Activated naive CD8-positive, alpha-beta T cell treated with anti-CD3 and anti-CD28 coated beads, Interleukin-2, amount 50 U/mL, for 24 hours (primary cell): ENCODE data around the gene GPD1.

Experiments
- ATAC-seq: fragments of 150-1000 bp; cut with Tn5 transposase; one replicate; pipeline ENCODE4 v1.10.0; 2021
- DNase-seq: peaks from one replicate; pipeline ENCODE4 v3.0.0; 2021
- H3K27ac Mint-ChIP-seq: one replicate; pipeline ENCODE4 v1.8.0; 2021; ENCODE audit warnings: mild to moderate bottlenecking, mixed read lengths
- H3K27me3 Mint-ChIP-seq: one replicate; pipeline ENCODE4 v1.8.0; 2021; ENCODE audit warnings: mixed read lengths
- H3K36me3 Mint-ChIP-seq: one replicate; pipeline ENCODE4 v1.8.0; 2021; ENCODE audit warnings: low read depth, mixed read lengths
- H3K4me1 Mint-ChIP-seq: one replicate; pipeline ENCODE4 v1.8.0; 2021; ENCODE audit warnings: mixed read lengths
- H3K4me3 Mint-ChIP-seq: one replicate; pipeline ENCODE4 v1.8.0; 2021; ENCODE audit warnings: mild to moderate bottlenecking, moderate library complexity, mixed read lengths
- H3K9me3 Mint-ChIP-seq: one replicate; pipeline ENCODE4 v1.8.0; 2021; ENCODE audit warnings: mixed read lengths

Gene GPD1

DNA sequence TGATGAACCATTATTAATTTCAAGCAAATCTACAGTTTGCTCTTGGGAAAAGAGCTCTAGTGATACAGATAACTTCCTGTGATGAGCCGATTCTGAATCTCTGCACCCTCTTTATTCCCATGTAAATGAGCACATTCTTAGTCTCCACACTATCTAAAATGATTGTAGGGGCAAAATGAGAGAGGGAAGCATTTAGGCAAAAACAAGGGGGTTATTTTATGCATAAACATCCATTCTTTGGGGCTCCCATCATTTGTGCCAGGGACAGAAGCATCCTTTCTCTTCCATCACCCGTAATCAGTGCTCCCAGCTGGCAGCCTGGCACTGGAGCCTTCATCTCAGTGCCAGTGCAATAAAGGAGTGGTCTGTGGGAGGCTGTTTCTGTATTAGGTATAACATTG lies 1.7 kb upstream of the GPD1 start:
- Mint-ChIP-seq H3K9me3 (no peaks in the 10 kb centered on the region), H3K27ac (no peak overlapping the region), H3K4me1 (peaks cover 3% of the 10 kb centered on the region), H3K27me3 (no peaks in the 10 kb centered on the region), H3K36me3 (peaks cover 28% of the 10 kb centered on the region), H3K4me3 (no peak overlapping the region)
- no peak for ATAC-seq
- no peak for DNase-seq

DNA sequence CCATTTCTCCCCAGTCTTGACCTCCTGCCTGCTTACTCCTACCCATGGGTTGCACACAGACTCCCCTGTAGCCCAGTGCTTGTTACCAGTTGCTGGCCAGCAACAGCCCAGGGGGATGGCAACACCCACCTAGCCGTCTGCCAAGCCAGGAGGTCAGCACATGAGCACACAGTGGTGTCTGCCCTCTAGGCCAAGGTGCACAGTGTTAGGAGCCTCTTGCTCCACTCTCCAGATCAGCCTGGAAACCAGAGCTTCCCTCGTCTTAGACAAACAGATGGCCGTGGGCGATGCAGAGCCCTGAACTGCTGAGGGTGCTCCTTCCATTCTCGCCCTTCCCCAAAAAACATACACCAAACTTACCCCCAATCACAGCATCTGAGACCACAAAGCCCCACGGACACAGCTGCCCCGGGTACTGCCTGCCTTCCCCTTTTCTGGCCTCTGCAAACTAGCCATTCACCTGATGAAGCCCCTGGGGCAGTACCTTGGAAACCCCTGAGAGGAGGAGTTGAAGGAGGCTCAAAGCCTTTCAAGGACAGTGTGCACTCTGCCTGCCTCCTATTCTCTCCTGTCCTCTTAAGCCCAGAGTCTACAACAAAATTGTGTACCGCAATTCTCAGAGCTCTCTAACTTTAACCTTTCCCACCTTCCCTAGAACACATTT lies 1.0 kb upstream of the GPD1 start:
- ATAC-seq (peak; percentile 16), DNase-seq (no peak)
- Mint-ChIP-seq H3K36me3 (peaks cover 27% of the 10 kb centered on the region), H3K4me3 (no peak overlapping the region), H3K9me3 (no peaks in the 10 kb centered on the region), H3K4me1 (peaks cover 3% of the 10 kb centered on the region), H3K27ac (no peak overlapping the region), H3K27me3 (no peaks in the 10 kb centered on the region)

DNA sequence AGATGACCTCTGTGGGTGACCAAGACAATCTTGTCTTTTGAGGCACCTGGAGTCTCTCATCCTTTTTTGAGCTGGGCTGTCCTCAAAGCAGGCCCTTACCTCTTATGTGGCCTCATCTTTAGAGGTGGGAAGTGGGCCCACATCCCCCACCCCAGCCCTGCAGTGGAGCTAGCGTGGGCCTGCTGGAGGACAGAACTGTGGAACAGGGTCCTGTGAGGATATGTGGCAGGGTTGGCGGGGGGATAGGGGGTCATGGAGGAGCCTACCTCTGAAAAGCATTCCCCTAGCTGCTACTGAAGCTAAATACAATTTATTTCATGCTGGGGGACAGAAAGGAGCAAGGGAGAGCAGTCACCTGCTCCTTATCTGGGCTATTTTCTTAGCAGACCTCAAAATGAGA lies 457 bp upstream of the GPD1 start:
- Mint-ChIP-seq H3K27me3 (no peaks in the 10 kb centered on the region), H3K36me3 (peaks cover 23% of the 10 kb centered on the region), H3K27ac (no peak overlapping the region), H3K9me3 (no peaks in the 10 kb centered on the region), H3K4me1 (peaks cover 3% of the 10 kb centered on the region), H3K4me3 (no peak overlapping the region)
- ATAC-seq = no peak
- DNase-seq = no peak

DNA sequence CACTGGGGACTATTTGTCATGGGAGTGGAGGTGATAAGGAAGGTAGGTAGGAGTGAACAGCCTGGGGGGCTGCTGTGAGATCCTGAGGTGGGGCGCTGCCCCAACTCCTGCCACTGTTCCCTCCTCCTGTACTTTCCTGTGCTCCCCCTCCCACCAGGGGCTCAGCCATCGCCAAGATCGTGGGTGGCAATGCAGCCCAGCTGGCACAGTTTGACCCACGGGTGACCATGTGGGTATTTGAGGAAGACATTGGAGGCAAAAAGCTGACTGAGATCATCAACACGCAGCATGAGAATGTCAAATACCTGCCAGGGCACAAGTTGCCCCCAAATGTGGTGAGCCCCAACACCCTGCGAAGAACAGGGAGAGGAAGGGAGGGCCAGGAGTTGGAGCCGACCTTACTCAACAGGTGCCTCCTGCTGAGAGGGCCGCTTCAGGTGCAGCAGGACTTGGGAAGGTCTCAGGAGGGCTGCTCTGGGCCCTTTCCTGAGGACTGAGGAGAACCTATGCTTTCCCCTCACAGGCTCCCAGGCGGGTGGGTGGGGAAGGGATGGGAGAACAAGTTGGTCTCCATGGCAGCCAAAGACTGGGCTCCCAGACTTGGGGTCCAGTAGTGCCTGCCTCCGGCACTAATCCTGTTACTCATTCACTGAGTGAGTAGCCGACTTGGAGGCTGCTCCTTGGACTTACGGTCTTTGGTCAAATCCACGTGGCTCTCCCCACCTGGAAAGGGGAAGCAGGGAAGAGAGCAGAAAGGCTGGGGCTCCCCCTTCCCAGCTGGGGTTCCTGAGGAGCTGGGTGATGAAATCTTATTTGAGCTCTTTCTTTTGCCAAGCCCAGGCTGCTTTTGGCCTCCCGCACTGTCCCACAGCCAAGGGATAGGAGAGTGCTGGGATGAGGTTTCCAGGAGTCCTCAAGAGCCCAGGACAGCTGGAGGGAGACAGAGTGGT lies 884 bp downstream of the GPD1 start:
- H3K4me3 Mint-ChIP-seq = no peak overlapping the region
- ATAC-seq (no peak), DNase-seq (no peak)
- no peak overlapping the region for H3K27ac Mint-ChIP-seq
- H3K36me3 Mint-ChIP-seq = peaks cover 12% of the 10 kb centered on the region
- no peaks in the 10 kb centered on the region for H3K9me3 Mint-ChIP-seq
- H3K4me1 Mint-ChIP-seq = peaks cover 8% of the 10 kb centered on the region
- no peaks in the 10 kb centered on the region for H3K27me3 Mint-ChIP-seq

DNA sequence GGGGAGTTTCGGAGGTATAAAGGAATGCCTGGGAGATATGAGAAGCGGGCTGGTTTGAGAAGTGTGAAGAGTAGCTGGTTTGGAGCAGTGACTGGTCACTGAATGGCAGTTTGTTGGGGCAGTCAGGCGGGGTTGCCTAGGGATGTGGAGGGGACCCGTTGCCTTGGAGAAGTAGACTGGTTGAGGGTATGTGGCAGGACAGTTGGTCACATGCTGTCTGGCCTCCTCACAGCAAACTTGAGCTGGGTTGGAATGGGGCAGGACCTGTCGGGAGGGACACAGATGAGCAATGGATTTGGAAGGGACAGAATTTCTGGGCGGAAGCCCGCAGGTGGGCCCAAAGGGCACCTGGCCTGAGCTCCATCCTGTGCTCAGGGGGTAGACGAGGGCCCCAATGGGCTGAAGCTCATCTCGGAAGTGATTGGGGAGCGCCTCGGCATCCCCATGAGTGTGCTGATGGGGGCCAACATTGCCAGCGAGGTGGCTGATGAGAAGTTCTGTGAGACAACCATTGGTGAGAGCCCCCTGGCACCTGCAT lies 2.2 kb downstream of the GPD1 start:
- no peak overlapping the region for H3K27ac Mint-ChIP-seq
- H3K4me1 Mint-ChIP-seq = peaks cover 20% of the 10 kb centered on the region

DNA sequence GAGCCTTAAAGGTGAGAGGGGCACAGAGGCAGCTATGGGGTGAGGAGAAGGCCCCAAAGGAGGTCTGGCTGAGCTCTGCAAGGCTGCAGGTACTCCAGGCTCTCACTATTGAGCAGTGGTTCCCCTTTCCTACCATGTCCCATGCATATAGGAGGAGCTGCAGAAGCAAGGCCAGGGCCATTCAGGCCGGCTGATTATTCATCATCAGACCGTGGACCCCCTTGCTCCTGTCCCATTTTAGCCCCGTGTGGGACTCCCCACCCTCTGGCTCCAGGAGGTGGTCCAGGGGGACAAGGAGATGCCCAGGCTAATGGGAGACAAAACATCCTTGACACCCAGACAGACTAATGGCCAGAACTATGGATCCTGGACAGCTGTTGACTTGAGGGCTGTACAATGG lies 3.1 kb downstream of the GPD1 start:
- DNase-seq (no peak), ATAC-seq (no peak)
- no peaks in the 10 kb centered on the region for H3K27me3 Mint-ChIP-seq
- H3K27ac Mint-ChIP-seq = no peak overlapping the region
- peaks cover 25% of the 10 kb centered on the region for H3K4me1 Mint-ChIP-seq
- H3K9me3 Mint-ChIP-seq = no peaks in the 10 kb centered on the region
- peaks cover 2% of the 10 kb centered on the region for H3K36me3 Mint-ChIP-seq
- H3K4me3 Mint-ChIP-seq = no peak overlapping the region

More for the DNA sequence above, 2.2 kb downstream of the GPD1 start:
- H3K36me3 Mint-ChIP-seq = peaks cover 8% of the 10 kb centered on the region
- no peaks in the 10 kb centered on the region for H3K27me3 Mint-ChIP-seq
- H3K4me3 Mint-ChIP-seq = no peak overlapping the region
- H3K9me3 Mint-ChIP-seq = no peaks in the 10 kb centered on the region
- no peak for DNase-seq
- ATAC-seq = no peak

DNA sequence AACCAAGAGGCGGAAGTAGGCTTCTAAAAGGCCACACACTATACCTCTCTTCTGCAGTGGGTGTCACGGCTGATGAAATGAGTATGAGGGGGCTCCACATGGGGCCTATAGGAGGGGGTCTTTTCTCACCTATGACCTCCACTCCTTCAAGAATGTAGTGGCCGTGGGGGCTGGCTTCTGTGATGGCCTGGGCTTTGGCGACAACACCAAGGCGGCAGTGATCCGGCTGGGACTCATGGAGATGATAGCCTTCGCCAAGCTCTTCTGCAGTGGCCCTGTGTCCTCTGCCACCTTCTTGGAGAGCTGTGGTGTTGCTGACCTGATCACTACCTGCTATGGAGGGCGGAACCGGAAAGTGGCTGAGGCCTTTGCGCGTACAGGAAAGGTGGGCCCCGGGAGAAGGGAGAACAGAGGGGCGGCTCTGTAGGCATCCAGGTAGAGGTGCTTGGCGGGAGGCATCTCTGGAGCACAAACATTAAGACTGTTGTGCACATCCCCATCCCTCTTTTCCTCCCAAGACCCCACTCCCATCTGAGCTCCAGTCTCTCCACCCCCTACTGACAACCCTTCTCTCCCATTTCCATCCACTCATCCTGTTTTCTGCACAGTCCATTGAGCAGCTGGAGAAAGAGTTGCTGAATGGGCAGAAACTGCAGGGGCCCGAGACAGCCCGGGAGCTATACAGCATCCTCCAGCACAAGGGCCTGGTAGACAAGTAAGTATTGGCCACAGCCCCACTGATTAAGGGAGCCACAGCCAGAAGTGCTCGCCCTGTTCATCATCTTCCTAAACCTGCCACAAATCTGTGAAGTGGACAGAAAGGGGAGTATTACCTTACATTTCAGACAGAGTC lies 3.8 kb downstream of the GPD1 start:
- Mint-ChIP-seq H3K27me3 (no peaks in the 10 kb centered on the region), H3K4me1 (peaks cover 28% of the 10 kb centered on the region), H3K27ac (no peak overlapping the region)

DNA sequence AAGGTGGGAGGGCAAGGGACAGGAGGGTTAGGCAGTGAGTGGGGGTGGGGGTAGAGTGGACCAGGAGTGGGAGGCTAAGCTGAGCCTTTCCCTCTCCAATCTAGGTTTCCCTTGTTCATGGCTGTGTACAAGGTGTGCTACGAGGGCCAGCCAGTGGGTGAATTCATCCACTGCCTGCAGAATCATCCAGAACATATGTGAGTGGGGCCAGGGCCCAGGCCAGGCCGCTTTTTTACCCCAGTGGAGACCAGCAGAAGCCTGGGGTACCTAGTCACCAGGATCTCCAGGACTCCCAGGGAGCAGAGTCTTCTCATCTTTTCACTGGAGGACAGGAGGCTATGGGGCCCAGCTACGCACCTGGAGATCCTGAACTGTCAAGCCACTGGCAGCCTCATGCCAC lies 5.5 kb downstream of the GPD1 start:
- Mint-ChIP-seq H3K36me3 (peaks cover 5% of the 10 kb centered on the region), H3K27ac (peak overlapping the region; percentile 42), H3K27me3 (no peaks in the 10 kb centered on the region), H3K4me3 (no peak overlapping the region), H3K4me1 (peaks cover 34% of the 10 kb centered on the region), H3K9me3 (no peaks in the 10 kb centered on the region)
- DNase-seq (no peak), ATAC-seq (no peak)

More for the DNA sequence above, 3.8 kb downstream of the GPD1 start:
- Mint-ChIP-seq H3K9me3 (no peaks in the 10 kb centered on the region), H3K36me3 (peaks cover 4% of the 10 kb centered on the region), H3K4me3 (no peak overlapping the region)
- ATAC-seq = no peak
- no peak for DNase-seq

DNA sequence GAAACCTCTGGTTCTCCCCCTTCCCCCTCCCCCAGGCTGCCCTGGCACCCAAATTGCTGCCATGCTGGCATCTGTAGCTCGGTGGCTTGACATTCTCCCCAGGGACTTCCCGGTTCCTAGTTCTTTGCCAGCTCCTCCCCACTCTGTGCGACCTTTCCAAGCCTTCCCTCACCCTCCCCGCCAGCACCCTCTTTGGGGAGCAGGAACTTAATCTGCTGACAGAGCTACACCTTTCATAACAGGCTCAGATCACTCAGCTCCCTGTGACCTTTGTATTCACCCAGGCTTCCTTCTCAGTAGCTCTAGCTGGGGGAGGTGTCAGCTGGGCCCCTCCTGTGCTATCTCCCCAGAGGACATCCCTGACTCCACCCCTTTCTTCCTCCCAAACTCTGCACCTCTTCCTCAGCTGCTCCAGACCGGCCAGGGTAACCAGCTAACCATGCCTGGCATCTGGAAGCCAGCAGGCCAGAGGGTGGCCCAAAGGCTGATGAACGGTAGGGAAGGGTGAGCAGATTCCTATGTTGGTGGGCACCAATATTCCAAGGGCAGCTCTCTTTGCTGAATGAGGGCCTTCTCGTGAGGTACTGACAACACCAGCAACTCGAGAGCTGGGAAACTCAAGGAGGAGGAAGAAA lies 6.4 kb downstream of the GPD1 start:
- Mint-ChIP-seq H3K27ac (peak overlapping the region; percentile 50), H3K36me3 (peaks cover 8% of the 10 kb centered on the region), H3K4me3 (peak overlapping the region; percentile 45), H3K27me3 (no peaks in the 10 kb centered on the region), H3K9me3 (no peaks in the 10 kb centered on the region), H3K4me1 (peaks cover 36% of the 10 kb centered on the region)
- ATAC-seq (peak; percentile 16), DNase-seq (peak; percentile 40)

DNA sequence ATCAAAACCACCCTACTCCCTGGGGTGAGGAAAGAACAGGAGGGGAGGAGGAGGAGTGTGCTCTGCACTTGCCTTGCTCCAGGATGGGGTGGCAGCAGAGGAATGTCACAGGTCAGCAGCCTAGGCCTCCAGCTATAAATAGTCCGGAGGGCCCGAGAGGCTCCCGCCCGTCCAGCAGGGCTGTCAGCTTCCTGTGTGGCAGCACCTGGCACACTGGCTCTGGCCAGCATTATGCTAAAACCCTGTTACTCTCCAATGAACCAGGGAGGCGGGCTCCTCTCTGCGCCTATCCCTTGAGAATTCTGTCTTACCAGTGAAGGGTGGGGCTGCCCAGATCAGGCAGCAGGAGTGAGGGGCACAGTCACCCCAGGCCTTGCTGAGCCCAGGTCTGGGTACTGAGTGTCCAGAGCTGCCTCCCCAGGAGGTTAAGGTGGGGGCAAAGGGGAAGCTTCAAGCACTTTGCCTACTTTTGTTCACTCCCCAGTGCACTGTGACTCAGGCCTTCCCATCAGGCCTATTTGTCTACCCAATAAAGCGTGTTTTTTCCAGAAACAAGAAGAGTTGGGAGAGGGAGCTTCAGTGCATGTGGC lies 7.0 kb downstream of the GPD1 start:
- peak; percentile 30 for DNase-seq

DNA sequence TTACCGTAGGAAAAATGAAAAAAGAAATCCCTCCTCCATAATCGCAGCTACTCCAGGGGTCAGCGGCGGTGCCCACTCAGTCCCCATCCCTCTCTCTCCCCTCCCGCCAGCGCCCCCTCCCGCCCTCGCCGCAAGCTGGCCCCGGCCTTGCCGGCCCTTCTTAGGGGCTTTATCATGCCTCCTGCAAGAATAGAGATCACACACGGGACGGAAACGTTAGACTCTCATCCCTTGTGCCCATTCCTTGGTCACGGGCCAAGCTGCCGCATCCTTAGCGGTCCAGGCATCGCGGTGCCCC lies 7.5 kb downstream of the GPD1 start:
- peaks cover 16% of the 10 kb centered on the region for H3K36me3 Mint-ChIP-seq
- H3K27me3 Mint-ChIP-seq = no peaks in the 10 kb centered on the region
- H3K4me3 Mint-ChIP-seq = peak overlapping the region; percentile 100
- H3K9me3 Mint-ChIP-seq = no peaks in the 10 kb centered on the region
- no peak for ATAC-seq
- peak overlapping the region; percentile 99 for H3K27ac Mint-ChIP-seq
- no peak for DNase-seq
- peaks cover 47% of the 10 kb centered on the region for H3K4me1 Mint-ChIP-seq

More for the DNA sequence above, 7.0 kb downstream of the GPD1 start:
- Mint-ChIP-seq H3K4me3 (peak overlapping the region; percentile 100), H3K4me1 (peaks cover 43% of the 10 kb centered on the region), H3K27ac (peak overlapping the region; percentile 99), H3K27me3 (no peaks in the 10 kb centered on the region), H3K36me3 (peaks cover 13% of the 10 kb centered on the region), H3K9me3 (no peaks in the 10 kb centered on the region)
- ATAC-seq = no peak

DNA sequence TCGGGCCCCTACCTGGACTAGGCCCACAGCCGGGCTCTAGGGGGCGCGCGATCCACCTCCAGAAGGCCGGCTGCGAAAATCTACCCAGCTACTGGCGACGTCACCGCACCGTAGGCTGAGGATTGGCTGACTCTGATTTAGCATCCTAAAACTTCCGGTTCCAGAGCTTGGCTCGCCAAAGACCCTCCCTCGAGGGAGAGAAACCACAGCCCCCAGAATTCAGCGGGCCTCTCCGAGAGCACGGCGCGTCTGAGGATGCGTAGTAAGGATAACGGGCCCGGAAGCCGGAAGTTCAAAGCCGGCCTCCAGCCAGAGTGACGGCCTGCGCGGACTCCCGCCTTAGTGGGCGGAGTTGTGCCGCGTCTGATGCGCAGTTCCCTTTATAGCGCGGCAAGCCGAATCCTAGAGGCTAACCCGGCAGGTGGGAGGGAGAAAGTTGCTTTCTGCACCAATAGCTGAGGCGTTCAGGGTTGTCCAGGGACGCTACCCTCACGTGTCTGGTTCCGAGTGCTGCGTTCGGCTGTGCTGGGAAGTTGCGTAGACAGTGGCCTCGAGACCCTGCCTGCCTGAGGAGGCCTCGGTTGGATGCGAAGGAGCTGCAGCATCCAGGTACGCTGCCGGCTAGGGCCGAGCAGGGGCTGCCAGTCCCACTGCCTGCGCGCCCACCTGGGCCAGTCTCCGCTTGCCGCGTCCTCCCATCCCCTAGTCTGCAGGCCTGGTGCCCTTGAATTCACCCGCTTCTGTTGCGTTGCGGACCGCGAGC lies 8.1 kb downstream of the GPD1 start, which contains the start of gene COX14:
Gene COX14, plus strand, starts transcription at position 544 of the 763 bp plus-strand sequence. CDS start 7,808 bp downstream, outside the sequence.
- peak; percentile 91 for ATAC-seq
- DNase-seq = peak; percentile 99
- H3K27me3 Mint-ChIP-seq = no peaks in the 10 kb centered on the region
- H3K9me3 Mint-ChIP-seq = no peaks in the 10 kb centered on the region
- peak within 1 kb of the TSS; percentile 100 for H3K4me3 Mint-ChIP-seq
- peaks cover 53% of the 10 kb centered on the region for H3K4me1 Mint-ChIP-seq
- peaks cover 20% of the 10 kb centered on the region for H3K36me3 Mint-ChIP-seq
- H3K27ac Mint-ChIP-seq = peak within 1 kb of the TSS; percentile 99
